ENCODE measurements around the gene SFI1.
"Not testable (repeated sequence)": the region's sequence is repeated elsewhere in the genome, so short reads cannot be mapped to it uniquely, and the experiment has no call there.

Gene SFI1

DNA sequence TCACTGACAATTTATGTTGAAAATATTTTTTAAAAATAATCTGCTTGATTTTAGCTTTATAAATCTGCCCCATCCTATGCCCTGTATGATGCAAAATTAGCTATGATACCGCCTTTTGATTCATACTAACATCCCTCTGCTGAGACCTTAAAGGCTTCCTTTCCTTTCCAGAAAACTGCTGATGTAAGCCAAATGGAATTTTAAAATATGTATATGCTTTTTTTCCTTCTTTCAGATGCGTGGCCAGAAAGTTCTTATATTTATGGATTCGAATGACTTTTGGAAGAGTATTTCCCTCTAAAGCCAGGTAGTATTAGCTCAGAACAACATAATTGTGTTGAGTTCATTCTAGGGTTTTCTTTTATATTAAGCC, 34.5 kb downstream of the SFI1 start:
- peaks cover 8% of the 10 kb centered on the region for H3K4me1 ChIP-seq (ENCODE audit: insufficient read depth, poor library complexity, severe bottlenecking)
- H3K9me3 ChIP-seq (ENCODE audit: severe bottlenecking) = no peaks in the 10 kb centered on the region
- ATAC-seq (ENCODE audit: low read depth) (peak; percentile 19; the same call in 1 of the 3 replicates), DNase-seq (ENCODE audit: low spot score) (no peak)
- H3K4me3 ChIP-seq (ENCODE audit: severe bottlenecking) = no peak overlapping the region
- no peaks in the 10 kb centered on the region for H3K27me3 ChIP-seq (ENCODE audit: insufficient read depth, poor library complexity, severe bottlenecking)
- peak overlapping the region; percentile 51 for H3K27ac ChIP-seq (ENCODE audit: poor library complexity, severe bottlenecking)
- peaks cover 9% of the 10 kb centered on the region; the same call in 1 of the 2 replicates for H3K36me3 ChIP-seq (ENCODE audit: low read depth)
- TF ChIP-seq, protein P1, sequence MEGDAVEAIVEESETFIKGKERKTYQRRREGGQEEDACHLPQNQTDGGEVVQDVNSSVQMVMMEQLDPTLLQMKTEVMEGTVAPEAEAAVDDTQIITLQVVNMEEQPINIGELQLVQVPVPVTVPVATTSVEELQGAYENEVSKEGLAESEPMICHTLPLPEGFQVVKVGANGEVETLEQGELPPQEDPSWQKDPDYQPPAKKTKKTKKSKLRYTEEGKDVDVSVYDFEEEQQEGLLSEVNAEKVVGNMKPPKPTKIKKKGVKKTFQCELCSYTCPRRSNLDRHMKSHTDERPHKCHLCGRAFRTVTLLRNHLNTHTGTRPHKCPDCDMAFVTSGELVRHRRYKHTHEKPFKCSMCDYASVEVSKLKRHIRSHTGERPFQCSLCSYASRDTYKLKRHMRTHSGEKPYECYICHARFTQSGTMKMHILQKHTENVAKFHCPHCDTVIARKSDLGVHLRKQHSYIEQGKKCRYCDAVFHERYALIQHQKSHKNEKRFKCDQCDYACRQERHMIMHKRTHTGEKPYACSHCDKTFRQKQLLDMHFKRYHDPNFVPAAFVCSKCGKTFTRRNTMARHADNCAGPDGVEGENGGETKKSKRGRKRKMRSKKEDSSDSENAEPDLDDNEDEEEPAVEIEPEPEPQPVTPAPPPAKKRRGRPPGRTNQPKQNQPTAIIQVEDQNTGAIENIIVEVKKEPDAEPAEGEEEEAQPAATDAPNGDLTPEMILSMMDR (IDR thresholded peaks at IDR 0.05; ENCODE audit: poor library complexity, severe bottlenecking) = no peak

DNA sequence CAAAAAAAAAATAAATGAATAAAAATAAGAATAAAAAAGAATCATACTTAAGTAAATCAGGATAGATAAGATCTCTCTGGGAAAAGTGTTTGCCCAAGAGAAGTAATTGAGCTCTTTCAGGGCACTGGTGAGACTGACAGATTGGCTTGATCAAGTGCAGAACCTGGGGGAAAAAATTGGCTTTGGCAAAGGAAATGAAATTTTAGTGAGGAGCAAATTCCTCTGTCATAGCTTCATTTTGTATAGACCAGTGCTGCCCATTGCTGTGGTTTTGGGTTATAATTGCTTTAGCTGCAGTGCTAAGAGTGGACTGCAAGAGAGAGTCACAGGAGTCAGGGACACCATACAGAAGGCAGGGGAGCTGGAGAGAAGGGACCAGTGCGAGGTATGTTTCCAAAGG, 35.7 kb downstream of the SFI1 start:
- DNase-seq (ENCODE audit: low spot score) = no peak

DNA sequence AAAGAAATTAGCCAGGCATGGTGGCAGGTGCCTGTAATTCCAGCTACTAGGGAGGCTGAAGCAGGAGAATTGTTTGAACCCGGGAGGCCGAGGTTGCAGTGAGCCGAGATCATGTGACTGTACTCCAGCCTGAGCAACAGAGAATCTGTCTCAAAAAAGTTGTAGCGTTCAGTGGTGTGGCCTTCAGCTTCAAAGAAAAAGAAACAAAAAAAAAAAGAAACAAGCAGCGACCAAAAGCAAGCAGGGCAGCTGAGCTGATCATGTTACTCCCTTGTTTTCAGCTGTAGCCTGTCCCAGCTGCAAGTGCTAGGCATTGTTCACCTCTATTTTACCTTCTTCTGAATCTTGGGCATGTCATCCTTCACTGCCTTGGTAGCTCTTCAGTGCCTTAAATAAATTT, 37.0 kb downstream of the SFI1 start:
- Histone ChIP-seq H3K36me3 (ENCODE audit: low read depth) (peaks cover 9% of the 10 kb centered on the region; the same call in 1 of the 2 replicates), H3K27ac (ENCODE audit: poor library complexity, severe bottlenecking) (no peak overlapping the region)

More for the DNA sequence above, 35.7 kb downstream of the SFI1 start:
- Histone ChIP-seq H3K27me3 (ENCODE audit: insufficient read depth, poor library complexity, severe bottlenecking) (no peaks in the 10 kb centered on the region), H3K4me1 (ENCODE audit: insufficient read depth, poor library complexity, severe bottlenecking) (peaks cover 8% of the 10 kb centered on the region), H3K9me3 (ENCODE audit: severe bottlenecking) (no peaks in the 10 kb centered on the region), H3K4me3 (ENCODE audit: severe bottlenecking) (no peak overlapping the region), H3K36me3 (ENCODE audit: low read depth) (peaks cover 9% of the 10 kb centered on the region; the same call in 1 of the 2 replicates), H3K27ac (ENCODE audit: poor library complexity, severe bottlenecking) (no peak overlapping the region)
- TF ChIP-seq, protein P1 (IDR thresholded peaks at IDR 0.05; ENCODE audit: poor library complexity, severe bottlenecking) = no peak
- ATAC-seq (ENCODE audit: low read depth) = no peak

GRCh38 chr22:31537019-31537535, 40.7 kb downstream of the SFI1 start:
- TF ChIP-seq, protein P1 (IDR thresholded peaks at IDR 0.05; ENCODE audit: poor library complexity, severe bottlenecking) = no peak
- no peaks in the 10 kb centered on the region for H3K9me3 ChIP-seq (ENCODE audit: severe bottlenecking)
- no peak overlapping the region for H3K27ac ChIP-seq (ENCODE audit: poor library complexity, severe bottlenecking)
- ATAC-seq (ENCODE audit: low read depth) = no peak
- H3K36me3 ChIP-seq (ENCODE audit: low read depth) = no peaks in the 10 kb centered on the region
- no peak for DNase-seq (ENCODE audit: low spot score)
- H3K27me3 ChIP-seq (ENCODE audit: insufficient read depth, poor library complexity, severe bottlenecking) = no peaks in the 10 kb centered on the region
- no peak overlapping the region for H3K4me3 ChIP-seq (ENCODE audit: severe bottlenecking)
- H3K4me1 ChIP-seq (ENCODE audit: insufficient read depth, poor library complexity, severe bottlenecking) = no peaks in the 10 kb centered on the region

More for the DNA sequence above, 37.0 kb downstream of the SFI1 start:
- H3K27me3 ChIP-seq (ENCODE audit: insufficient read depth, poor library complexity, severe bottlenecking) = no peaks in the 10 kb centered on the region
- no peak overlapping the region for H3K4me3 ChIP-seq (ENCODE audit: severe bottlenecking)
- ATAC-seq (ENCODE audit: low read depth) (no peak), DNase-seq (ENCODE audit: low spot score) (no peak)
- peaks cover 8% of the 10 kb centered on the region for H3K4me1 ChIP-seq (ENCODE audit: insufficient read depth, poor library complexity, severe bottlenecking)
- H3K9me3 ChIP-seq (ENCODE audit: severe bottlenecking) = no peaks in the 10 kb centered on the region
- TF ChIP-seq, protein P1 (IDR thresholded peaks at IDR 0.05; ENCODE audit: poor library complexity, severe bottlenecking) = no peak

DNA sequence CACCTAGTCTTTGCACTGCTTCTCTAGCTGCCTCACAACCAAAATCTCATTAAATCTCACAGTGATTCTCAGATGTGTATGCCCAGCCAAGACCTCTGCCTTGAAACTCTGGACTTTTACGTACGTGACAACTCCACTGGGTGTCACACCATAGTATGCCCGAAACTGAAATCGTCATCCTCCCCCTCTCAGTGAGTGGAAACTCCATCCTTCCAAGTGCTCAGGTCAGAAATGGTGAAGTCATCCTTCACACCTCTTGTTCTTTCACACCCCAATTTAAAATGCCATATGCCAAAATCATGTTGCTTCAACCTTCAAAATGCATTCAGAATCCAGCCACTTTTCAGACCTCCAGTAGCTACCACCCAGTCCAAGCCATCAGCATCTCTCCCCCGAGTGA, 42.5 kb downstream of the SFI1 start:
- DNase-seq (ENCODE audit: low spot score) = no peak
- H3K27me3 ChIP-seq (ENCODE audit: insufficient read depth, poor library complexity, severe bottlenecking) = no peaks in the 10 kb centered on the region
- no peak overlapping the region for H3K4me3 ChIP-seq (ENCODE audit: severe bottlenecking)
- no peaks in the 10 kb centered on the region for H3K36me3 ChIP-seq (ENCODE audit: low read depth)
- no peaks in the 10 kb centered on the region for H3K4me1 ChIP-seq (ENCODE audit: insufficient read depth, poor library complexity, severe bottlenecking)
- H3K9me3 ChIP-seq (ENCODE audit: severe bottlenecking) = no peaks in the 10 kb centered on the region
- no peak for ATAC-seq (ENCODE audit: low read depth)
- TF ChIP-seq, protein P1 (IDR thresholded peaks at IDR 0.05; ENCODE audit: poor library complexity, severe bottlenecking) = no peak
- H3K27ac ChIP-seq (ENCODE audit: poor library complexity, severe bottlenecking) = no peak overlapping the region

DNA sequence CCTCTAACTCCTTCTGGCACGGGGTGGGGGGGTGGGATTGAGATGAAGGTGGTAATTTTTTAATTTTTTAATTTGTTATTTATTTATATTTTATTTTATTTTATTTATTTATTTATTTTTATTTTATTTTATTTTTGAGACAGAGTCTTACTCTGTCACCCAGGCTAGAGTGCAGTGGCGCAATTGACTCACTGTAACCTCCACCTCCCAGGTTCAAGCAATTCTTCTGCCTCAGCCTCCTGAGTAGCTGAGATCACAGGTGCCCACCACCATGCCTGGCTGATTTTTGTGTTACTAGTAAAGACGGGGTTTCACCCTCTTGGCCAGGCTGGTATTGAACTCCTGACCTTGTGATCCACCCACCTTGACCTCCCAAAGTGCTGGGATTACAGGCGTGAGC, 43.8 kb downstream of the SFI1 start:
- DNase-seq (ENCODE audit: low spot score); H3K27me3 ChIP-seq (ENCODE audit: insufficient read depth, poor library complexity, severe bottlenecking); H3K9me3 ChIP-seq (ENCODE audit: severe bottlenecking); H3K27ac ChIP-seq (ENCODE audit: poor library complexity, severe bottlenecking); ATAC-seq (ENCODE audit: low read depth); H3K4me3 ChIP-seq (ENCODE audit: severe bottlenecking); H3K36me3 ChIP-seq (ENCODE audit: low read depth); H3K4me1 ChIP-seq (ENCODE audit: insufficient read depth, poor library complexity, severe bottlenecking): not testable (repeated sequence)
